Astrocyte (in vitro differentiated cells and primary cell): ENCODE data around the gene LCLAT1. TPM values are rescaled to one million over a fixed set of nuclear protein-coding genes. Genes with fewer than 3 reads are reported as not detected.
"Not testable (repeated sequence)": the region's sequence is repeated elsewhere in the genome, so short reads cannot be mapped to it uniquely, and the experiment has no call there.

Experiments used
- DNase-seq: peaks from one replicate; pipeline ENCODE4 v3.0.0-alpha.2; 2010; ENCODE audit warnings: low read depth
- FAIRE-seq: peaks from 2 replicates; lab custom pipeline; 2011; peaks lifted over from hg19 to GRCh38; lab: Jason Lieb, UNC
- H2AFZ ChIP-seq: 2 replicates; pipeline ENCODE4 v1.6.0; 2012; ENCODE audit warnings: low read depth, low read length, inconsistent platforms
- H3K27ac ChIP-seq: 2 replicates; pipeline ENCODE4 v1.5.1; 2011; ENCODE audit warnings: low read depth, low read length, inconsistent platforms
- H3K27me3 ChIP-seq: 2 replicates; pipeline ENCODE4 v1.6.0; 2011; ENCODE audit warnings: low read length, inconsistent platforms; ENCODE audit not compliant: insufficient read depth
- H3K36me3 ChIP-seq: 2 replicates; pipeline ENCODE4 v1.5.1; 2011; ENCODE audit warnings: low read length, inconsistent platforms; ENCODE audit not compliant: insufficient read depth
- H3K4me1 ChIP-seq: 2 replicates; pipeline ENCODE4 v1.5.1; 2011; ENCODE audit warnings: low read length, inconsistent platforms; ENCODE audit not compliant: insufficient read depth
- H3K4me2 ChIP-seq: 2 replicates; pipeline ENCODE4 v1.6.0; 2012; ENCODE audit warnings: low read length, inconsistent platforms
- H3K4me3 ChIP-seq: 2 replicates; pipeline ENCODE4 v1.5.1; 2011; ENCODE audit warnings: low read depth, mild to moderate bottlenecking, low read length, inconsistent platforms; ENCODE audit not compliant: insufficient read depth
- H3K79me2 ChIP-seq: 2 replicates; pipeline ENCODE4 v1.6.0; 2012; ENCODE audit warnings: mild to moderate bottlenecking, low read length, inconsistent platforms; ENCODE audit not compliant: insufficient read depth
- H3K9ac ChIP-seq: 2 replicates; pipeline ENCODE4 v1.6.0; 2012; ENCODE audit warnings: mild to moderate bottlenecking, low read length, inconsistent platforms
- H3K9me3 ChIP-seq: 2 replicates; pipeline ENCODE4 v1.5.1; 2012; ENCODE audit warnings: low read depth, mild to moderate bottlenecking, low read length, inconsistent platforms; ENCODE audit not compliant: insufficient read depth
- H4K20me1 ChIP-seq: 2 replicates; pipeline ENCODE4 v1.6.0; 2012; ENCODE audit warnings: low read length, inconsistent platforms; ENCODE audit not compliant: insufficient read depth
- H3K27ac Mint-ChIP-seq: one replicate; pipeline ENCODE4 v1.8.0; 2021; ENCODE audit warnings: mild to moderate bottlenecking, mixed read lengths; ENCODE audit not compliant: unreplicated experiment
- H3K27me3 Mint-ChIP-seq: one replicate; pipeline ENCODE4 v1.8.0; 2021; ENCODE audit warnings: low read depth, mixed read lengths; ENCODE audit not compliant: unreplicated experiment
- H3K36me3 Mint-ChIP-seq: one replicate; pipeline ENCODE4 v1.8.0; 2021; ENCODE audit warnings: low read depth, mixed read lengths; ENCODE audit not compliant: unreplicated experiment
- H3K4me1 Mint-ChIP-seq: one replicate; pipeline ENCODE4 v1.8.0; 2021; ENCODE audit warnings: low read depth, mixed read lengths; ENCODE audit not compliant: unreplicated experiment
- H3K4me3 Mint-ChIP-seq: one replicate; pipeline ENCODE4 v1.8.0; 2021; ENCODE audit warnings: mild to moderate bottlenecking, moderate library complexity, mixed read lengths; ENCODE audit not compliant: unreplicated experiment
- H3K9me3 Mint-ChIP-seq: one replicate; pipeline ENCODE4 v1.8.0; 2021; ENCODE audit warnings: mild to moderate bottlenecking, mixed read lengths; ENCODE audit not compliant: unreplicated experiment
- CTCF ChIP-seq: IDR thresholded peaks from 2 replicates; pipeline ENCODE4 v1.5.1; 2011; ENCODE audit warnings: low read depth, mild to moderate bottlenecking, inconsistent platforms, low read length, moderate library complexity; ENCODE audit not compliant: insufficient read depth
- EZH2 ChIP-seq: IDR thresholded peaks from 2 replicates; pipeline ENCODE4 v1.6.1; 2012; ENCODE audit warnings: mild to moderate bottlenecking, low read length, inconsistent platforms; ENCODE audit not compliant: insufficient read depth
- total RNA-seq: library from RNA; stranded (reverse); gene quantifications from 2 replicates; pipeline ENCODE4 v1.2.1, GENCODE V29; 2021

The LCLAT1 gene
- total RNA-seq, 1 donor from 2014 or later = 17.5 TPM

GRCh38 chr2:30493440-30493839, 46.4 kb downstream of the LCLAT1 start:
- Histone ChIP-seq H3K27ac (no peak overlapping the region), H3K9ac (no peak overlapping the region), H3K79me2 (peaks cover 2% of the 10 kb centered on the region), H3K4me3 (no peak overlapping the region), H3K4me1 (no peaks in the 10 kb centered on the region), H3K27me3 (no peaks in the 10 kb centered on the region), H4K20me1 (no peaks in the 10 kb centered on the region), H3K36me3 (no peaks in the 10 kb centered on the region), H2AFZ (no peak overlapping the region), H3K4me2 (no peak overlapping the region), H3K9me3 (peaks cover 7% of the 10 kb centered on the region)
- H3K4me1 Mint-ChIP-seq = peaks cover 8% of the 10 kb centered on the region
- no peak overlapping the region for H3K27ac Mint-ChIP-seq
- no peak for TF ChIP-seq CTCF
- no peaks in the 10 kb centered on the region for H3K27me3 Mint-ChIP-seq
- FAIRE-seq (no peak), DNase-seq (no peak)
- no peak overlapping the region for H3K4me3 Mint-ChIP-seq
- H3K9me3 Mint-ChIP-seq = peaks cover 4% of the 10 kb centered on the region
- peaks cover 5% of the 10 kb centered on the region for H3K36me3 Mint-ChIP-seq

GRCh38 chr2:30495896-30496295, 48.9 kb downstream of the LCLAT1 start:
- not testable (repeated sequence) for H3K9me3 Mint-ChIP-seq

GRCh38 chr2:30499681-30500080, 52.6 kb downstream of the LCLAT1 start:
- no peak overlapping the region for H3K4me2 ChIP-seq
- no peaks in the 10 kb centered on the region for H4K20me1 ChIP-seq
- FAIRE-seq = no peak
- no peak overlapping the region for H2AFZ ChIP-seq
- no peak for DNase-seq
- H3K4me1 Mint-ChIP-seq = peaks cover 4% of the 10 kb centered on the region
- no peaks in the 10 kb centered on the region for H3K36me3 ChIP-seq
- no peak overlapping the region for H3K27ac ChIP-seq
- H3K27me3 ChIP-seq = no peaks in the 10 kb centered on the region
- no peak overlapping the region for H3K4me3 Mint-ChIP-seq
- H3K9ac ChIP-seq = no peak overlapping the region
- H3K4me3 ChIP-seq = no peak overlapping the region
- H3K9me3 ChIP-seq = peaks cover 7% of the 10 kb centered on the region
- H3K79me2 ChIP-seq = peaks cover 14% of the 10 kb centered on the region
- no peak overlapping the region for H3K27ac Mint-ChIP-seq
- H3K4me1 ChIP-seq = no peaks in the 10 kb centered on the region
- H3K9me3 Mint-ChIP-seq = peaks cover 7% of the 10 kb centered on the region
- H3K36me3 Mint-ChIP-seq = peaks cover 12% of the 10 kb centered on the region
- TF ChIP-seq EZH2 (no peak), CTCF (no peak)
- no peaks in the 10 kb centered on the region for H3K27me3 Mint-ChIP-seq

More at GRCh38 chr2:30495896-30496295, 48.9 kb downstream of the LCLAT1 start:
- DNase-seq, H3K4me1 ChIP-seq, H2AFZ ChIP-seq, H3K4me3 ChIP-seq, H3K9ac ChIP-seq, H3K4me3 Mint-ChIP-seq, H3K36me3 Mint-ChIP-seq, H4K20me1 ChIP-seq, FAIRE-seq, H3K4me1 Mint-ChIP-seq, H3K4me2 ChIP-seq, H3K9me3 ChIP-seq, H3K79me2 ChIP-seq, H3K27ac ChIP-seq, H3K36me3 ChIP-seq, H3K27me3 ChIP-seq, H3K27ac Mint-ChIP-seq, H3K27me3 Mint-ChIP-seq: not testable (repeated sequence)
